Stimulated activated CD4-positive, alpha-beta T cell treated with anti-CD3 and anti-CD28 coated beads, Interleukin-4, amount 100 ng/mL, for 1 hour (primary cell): ENCODE measurements around the gene ASAP3.

Source experiments
- DNase-seq: peaks from one replicate; pipeline ENCODE4 v3.0.0-alpha.2; 2020

ASAP3 gene

GRCh38 chr1:23477359-23478144 is 6.4 kb downstream of the ASAP3 start:
- no peak for DNase-seq

GRCh38 chr1:23475641-23476040 is 8.3 kb downstream of the ASAP3 start:
- no peak for DNase-seq

GRCh38 chr1:23475134-23475628 is 8.8 kb downstream of the ASAP3 start:
- no peak for DNase-seq

- DNase-seq, result no peak
These were observed 10.8 kb downstream of the ASAP3 start for GRCh38 chr1:23473037-23473800.

- DNase-seq, result no peak
These were observed 11.5 kb downstream of the ASAP3 start for GRCh38 chr1:23472351-23473036.

GRCh38 chr1:23471473-23472075 is 12.4 kb downstream of the ASAP3 start:
- no peak for DNase-seq

- DNase-seq, result no peak
These were observed 13.5 kb downstream of the ASAP3 start for GRCh38 chr1:23470282-23471070.

GRCh38 chr1:23469372-23469982 is 14.5 kb downstream of the ASAP3 start:
- DNase-seq, result no peak

GRCh38 chr1:23466423-23466989 is 17.5 kb downstream of the ASAP3 start:
- DNase-seq, result no peak

- DNase-seq, result no peak
These were observed 20.7 kb downstream of the ASAP3 start for GRCh38 chr1:23463286-23463685.

- no peak for DNase-seq
These were observed 21.2 kb downstream of the ASAP3 start for GRCh38 chr1:23462766-23463165.

GRCh38 chr1:23461050-23461449 is 22.9 kb downstream of the ASAP3 start:
- no peak for DNase-seq

GRCh38 chr1:23460519-23460918 is 23.5 kb downstream of the ASAP3 start:
- no peak for DNase-seq

GRCh38 chr1:23459338-23459757 is 24.6 kb downstream of the ASAP3 start:
- no peak for DNase-seq

- no peak for DNase-seq
These were observed 27.8 kb downstream of the ASAP3 start for GRCh38 chr1:23456226-23456625.

GRCh38 chr1:23453455-23454000 is 30.5 kb downstream of the ASAP3 start:
- DNase-seq, result no peak

- DNase-seq, result no peak
These were observed 32.0 kb downstream of the ASAP3 start for GRCh38 chr1:23452011-23452411.

GRCh38 chr1:23451441-23451840 is 32.5 kb downstream of the ASAP3 start:
- DNase-seq, result no peak

- DNase-seq, result no peak
These were observed 33.1 kb downstream of the ASAP3 start for GRCh38 chr1:23450894-23451293.

- DNase-seq, result no peak
These were observed 34.0 kb downstream of the ASAP3 start for GRCh38 chr1:23449958-23450357.

GRCh38 chr1:23449306-23449705 is 34.7 kb downstream of the ASAP3 start:
- no peak for DNase-seq
